ENCODE results near the gene DNAAF5.

DNAAF5 gene

GRCh38 chr7:756231-756927, 29.9 kb downstream of the DNAAF5 start:
- Histone ChIP-seq H3K4me2 (ENCODE audit: low read length) (no peak overlapping the region), H3K4me3 (ENCODE audit: low read depth, low read length) (no peak overlapping the region), H3K36me3 (ENCODE audit: control insufficient read depth in 1 of 2, insufficient read depth in 2 of 2, low read length in 2 of 2) (peaks cover 37 to 51% of the 10 kb centered on the region in 2 experiments), H3K79me2 (ENCODE audit: control insufficient read depth, insufficient read depth, low read length, poor library complexity) (no peaks in the 10 kb centered on the region), H3K4me1 (ENCODE audit: control insufficient read depth in 1 of 2, insufficient read depth in 2 of 2, low read length in 2 of 2) (no peaks in the 10 kb centered on the region), H3K27ac (ENCODE audit: low read depth, low read length) (no peak overlapping the region), H3K9me3 (ENCODE audit: insufficient read depth, low read depth, low read length) (peaks cover 3% of the 10 kb centered on the region), H3K4ac (ENCODE audit: low read depth, low read length) (no peak overlapping the region), H2BK5ac (ENCODE audit: low read depth, low read length, poor library complexity) (no peak overlapping the region), H2AK5ac (ENCODE audit: low read length) (no peak overlapping the region), H2BK12ac (ENCODE audit: low read length) (no peak overlapping the region), H3K18ac (ENCODE audit: low read length) (no peak overlapping the region), H4K91ac (ENCODE audit: low read depth, low read length) (no peak overlapping the region), H4K12ac (ENCODE audit: low read depth, low read length) (no peak overlapping the region), H3K14ac (ENCODE audit: low read length) (no peak overlapping the region), H3K9ac (ENCODE audit: low read length) (no peak overlapping the region), H3K23ac (ENCODE audit: low read length) (no peak overlapping the region), H3K79me1 (ENCODE audit: low read length) (no peaks in the 10 kb centered on the region), H4K8ac (ENCODE audit: low read depth, low read length) (no peak overlapping the region), H2AFZ (ENCODE audit: insufficient read depth, low read length, poor library complexity) (no peak overlapping the region), H2BK120ac (ENCODE audit: insufficient read depth, low read length, poor library complexity) (no peak overlapping the region), H3K27me3 (ENCODE audit: insufficient read depth, low read length) (no peaks in the 10 kb centered on the region)
- DNase-seq: no peak
- no CpG with 5 or more reads among the region's 30 CpGs for WGBS (ENCODE audit: extremely low coverage, insufficient coverage, insufficient read length)

- no peak overlapping the region for H2AK5ac ChIP-seq (ENCODE audit: low read length)
- no peak overlapping the region for H3K4me2 ChIP-seq (ENCODE audit: low read length)
- H3K79me2 ChIP-seq (ENCODE audit: control insufficient read depth, insufficient read depth, low read length, poor library complexity): no peaks in the 10 kb centered on the region
- H3K27me3 ChIP-seq (ENCODE audit: insufficient read depth, low read length): no peaks in the 10 kb centered on the region
- no peak overlapping the region for H3K27ac ChIP-seq (ENCODE audit: low read depth, low read length)
- H2BK12ac ChIP-seq (ENCODE audit: low read length): no peak overlapping the region
- no peak overlapping the region for H3K23ac ChIP-seq (ENCODE audit: low read length)
- no peak overlapping the region for H4K8ac ChIP-seq (ENCODE audit: low read depth, low read length)
- no peak overlapping the region for H2BK120ac ChIP-seq (ENCODE audit: insufficient read depth, low read length, poor library complexity)
- H4K12ac ChIP-seq (ENCODE audit: low read depth, low read length): no peak overlapping the region
- H2BK5ac ChIP-seq (ENCODE audit: low read depth, low read length, poor library complexity): no peak overlapping the region
- H3K9ac ChIP-seq (ENCODE audit: low read length): no peak overlapping the region
- H3K14ac ChIP-seq (ENCODE audit: low read length): no peak overlapping the region
- no peaks in the 10 kb centered on the region for H3K4me1 ChIP-seq (ENCODE audit: control insufficient read depth in 1 of 2, insufficient read depth in 2 of 2, low read length in 2 of 2)
- H3K36me3 ChIP-seq (ENCODE audit: control insufficient read depth in 1 of 2, insufficient read depth in 2 of 2, low read length in 2 of 2): peaks cover 41 to 55% of the 10 kb centered on the region in 2 experiments
- no peaks in the 10 kb centered on the region for H3K79me1 ChIP-seq (ENCODE audit: low read length)
- no peak overlapping the region for H4K91ac ChIP-seq (ENCODE audit: low read depth, low read length)
- no peak overlapping the region for H3K18ac ChIP-seq (ENCODE audit: low read length)
- H2AFZ ChIP-seq (ENCODE audit: insufficient read depth, low read length, poor library complexity): no peak overlapping the region
- no peak for DNase-seq
- peak overlapping the region; percentile 20 for H3K4me3 ChIP-seq (ENCODE audit: low read depth, low read length)
- H3K9me3 ChIP-seq (ENCODE audit: insufficient read depth, low read depth, low read length): peaks cover 3% of the 10 kb centered on the region
- WGBS (ENCODE audit: extremely low coverage, insufficient coverage, insufficient read length): no CpG with 5 or more reads among the region's 35 CpGs
- H3K4ac ChIP-seq (ENCODE audit: low read depth, low read length): no peak overlapping the region
Measured at GRCh38 chr7:756928-757560, 30.5 kb downstream of the DNAAF5 start.

GRCh38 chr7:757741-758163, 31.3 kb downstream of the DNAAF5 start:
- H2BK120ac ChIP-seq (ENCODE audit: insufficient read depth, low read length, poor library complexity): no peak overlapping the region
- H3K36me3 ChIP-seq (ENCODE audit: control insufficient read depth in 1 of 2, insufficient read depth in 2 of 2, low read length in 2 of 2): peaks cover 44 to 56% of the 10 kb centered on the region in 2 experiments
- no peak overlapping the region for H3K18ac ChIP-seq (ENCODE audit: low read length)
- no peaks in the 10 kb centered on the region for H3K27me3 ChIP-seq (ENCODE audit: insufficient read depth, low read length)
- peaks cover 3% of the 10 kb centered on the region for H3K9me3 ChIP-seq (ENCODE audit: insufficient read depth, low read depth, low read length)
- no CpG with 5 or more reads among the region's 19 CpGs for WGBS (ENCODE audit: extremely low coverage, insufficient coverage, insufficient read length)
- no peak overlapping the region for H4K12ac ChIP-seq (ENCODE audit: low read depth, low read length)
- H3K79me2 ChIP-seq (ENCODE audit: control insufficient read depth, insufficient read depth, low read length, poor library complexity): no peaks in the 10 kb centered on the region
- no peaks in the 10 kb centered on the region for H3K79me1 ChIP-seq (ENCODE audit: low read length)
- no peak overlapping the region for H4K91ac ChIP-seq (ENCODE audit: low read depth, low read length)
- no peak overlapping the region for H3K4ac ChIP-seq (ENCODE audit: low read depth, low read length)
- H4K8ac ChIP-seq (ENCODE audit: low read depth, low read length): no peak overlapping the region
- H3K23ac ChIP-seq (ENCODE audit: low read length): no peak overlapping the region
- H3K4me3 ChIP-seq (ENCODE audit: low read depth, low read length): no peak overlapping the region
- no peak overlapping the region for H3K27ac ChIP-seq (ENCODE audit: low read depth, low read length)
- no peak overlapping the region for H3K9ac ChIP-seq (ENCODE audit: low read length)
- H2BK12ac ChIP-seq (ENCODE audit: low read length): no peak overlapping the region
- no peaks in the 10 kb centered on the region for H3K4me1 ChIP-seq (ENCODE audit: control insufficient read depth in 1 of 2, insufficient read depth in 2 of 2, low read length in 2 of 2)
- no peak for DNase-seq
- no peak overlapping the region for H2AFZ ChIP-seq (ENCODE audit: insufficient read depth, low read length, poor library complexity)
- H2AK5ac ChIP-seq (ENCODE audit: low read length): no peak overlapping the region
- H3K14ac ChIP-seq (ENCODE audit: low read length): no peak overlapping the region
- no peak overlapping the region for H3K4me2 ChIP-seq (ENCODE audit: low read length)
- no peak overlapping the region for H2BK5ac ChIP-seq (ENCODE audit: low read depth, low read length, poor library complexity)

- H3K36me3 ChIP-seq (ENCODE audit: control insufficient read depth in 1 of 2, insufficient read depth in 2 of 2, low read length in 2 of 2): peaks cover 54 to 65% of the 10 kb centered on the region in 2 experiments
- no peak overlapping the region for H3K18ac ChIP-seq (ENCODE audit: low read length)
- no peak overlapping the region for H3K27ac ChIP-seq (ENCODE audit: low read depth, low read length)
- no CpG with 5 or more reads among the region's 8 CpGs for WGBS (ENCODE audit: extremely low coverage, insufficient coverage, insufficient read length)
- no peak for DNase-seq
- H3K4me1 ChIP-seq (ENCODE audit: control insufficient read depth in 1 of 2, insufficient read depth in 2 of 2, low read length in 2 of 2): no peaks in the 10 kb centered on the region
- no peak overlapping the region for H3K4me3 ChIP-seq (ENCODE audit: low read depth, low read length)
- no peak overlapping the region for H2BK12ac ChIP-seq (ENCODE audit: low read length)
- H3K4ac ChIP-seq (ENCODE audit: low read depth, low read length): no peak overlapping the region
- no peaks in the 10 kb centered on the region for H3K79me1 ChIP-seq (ENCODE audit: low read length)
- H2AK5ac ChIP-seq (ENCODE audit: low read length): no peak overlapping the region
- H3K4me2 ChIP-seq (ENCODE audit: low read length): no peak overlapping the region
- H2BK120ac ChIP-seq (ENCODE audit: insufficient read depth, low read length, poor library complexity): no peak overlapping the region
- H3K27me3 ChIP-seq (ENCODE audit: insufficient read depth, low read length): no peaks in the 10 kb centered on the region
- H4K12ac ChIP-seq (ENCODE audit: low read depth, low read length): no peak overlapping the region
- H3K9me3 ChIP-seq (ENCODE audit: insufficient read depth, low read depth, low read length): peaks cover 3% of the 10 kb centered on the region
- no peak overlapping the region for H3K23ac ChIP-seq (ENCODE audit: low read length)
- no peak overlapping the region for H3K9ac ChIP-seq (ENCODE audit: low read length)
- H3K79me2 ChIP-seq (ENCODE audit: control insufficient read depth, insufficient read depth, low read length, poor library complexity): no peaks in the 10 kb centered on the region
- H4K8ac ChIP-seq (ENCODE audit: low read depth, low read length): no peak overlapping the region
- H2AFZ ChIP-seq (ENCODE audit: insufficient read depth, low read length, poor library complexity): no peak overlapping the region
- H2BK5ac ChIP-seq (ENCODE audit: low read depth, low read length, poor library complexity): no peak overlapping the region
- H3K14ac ChIP-seq (ENCODE audit: low read length): no peak overlapping the region
- no peak overlapping the region for H4K91ac ChIP-seq (ENCODE audit: low read depth, low read length)
Measured at GRCh38 chr7:759569-759968, 33.1 kb downstream of the DNAAF5 start.
